Uterus (tissue), 4 donors: Measurements from ENCODE around the gene TRPV5. TPM values are rescaled to one million over a fixed set of nuclear protein-coding genes. Genes with fewer than 3 reads are reported as not detected.

Experiments used
- DNase-seq, 2 donors: peaks; one replicate each; pipeline ENCODE4 v3.0.0-alpha.2; 2019 to 2020
- H3K27ac ChIP-seq, 2 donors: fragments of 200-600 bp; sonication (generic); 1 replicate in 1 of 2; 2 replicates in 1 of 2; pipeline ENCODE4 v1.5.1; 2016 to 2018
- H3K27me3 ChIP-seq, 2 donors: fragments of 200-600 bp; sonication (generic); one replicate each; pipeline ENCODE4 v1.5.1; 2018 to 2019; ENCODE audit warnings: control low read depth in 1 of 2
- H3K36me3 ChIP-seq, 2 donors: fragments of 200-600 bp; sonication (generic); one replicate each; pipeline ENCODE4 v1.5.1; 2019; ENCODE audit warnings: control low read depth in 1 of 2
- H3K4me1 ChIP-seq, 2 donors: fragments of 200-600 bp; sonication (generic); one replicate each; pipeline ENCODE4 v1.5.1; 2018 to 2019; ENCODE audit warnings: control low read depth in 1 of 2
- H3K4me3 ChIP-seq, 2 donors: fragments of 200-600 bp; sonication (generic); 1 replicate in 1 of 2; 2 replicates in 1 of 2; pipeline ENCODE4 v1.5.1; 2018 to 2019; ENCODE audit warnings: mild to moderate bottlenecking in 1 of 2
- H3K9me3 ChIP-seq, 2 donors: fragments of 200-600 bp; sonication (generic); one replicate each; pipeline ENCODE4 v1.5.1; 2019; ENCODE audit warnings: control low read depth in 1 of 2
- CTCF ChIP-seq, 4 experiments: fragments of 200-600 bp in 2 of 4; fragments of 450-650 bp in 2 of 4; sonication (generic) in 2 of 4; IDR thresholded peaks; one replicate each; pipeline ENCODE4 v1.5.1; 2016 to 2019; ENCODE audit warnings: antibody characterized with exemption in 4 of 4, mild to moderate bottlenecking in 2 of 4, moderate library complexity in 1 of 4
- POLR2A ChIP-seq, 2 donors: fragments of 450-650 bp; IDR thresholded peaks; one replicate each; pipeline ENCODE4 v1.6.1; 2016; ENCODE audit warnings: antibody characterized with exemption in 2 of 2, mild to moderate bottlenecking in 1 of 2, moderate library complexity in 1 of 2
- intact Hi-C: fragments of 100-400 bp; cut with DNase I; formaldehyde crosslinking; loops from one replicate; pipeline ENCODE4 v1.15.1; 2023; ENCODE audit warnings: low total_unique reads
- total RNA-seq, 4 donors: library from RNA; depleted of rRNA in 3 of 4; stranded (reverse); fragments of >200 nt in 3 of 4; gene quantifications; one replicate each; pipeline versions ENCODE4 v1.1.0 to v1.2.4, GENCODE V29; 2014 to 2023
- donor health status: DM: yes; HTN: yes; CAD: no.

TRPV5 gene
- total RNA-seq, 4 donors from 2014 or later: 0.34 TPM; not detected in 3

GRCh38 chr7:142876991-142877910 is 56.3 kb downstream of the TRPV5 start:
- TF ChIP-seq CTCF (IDR thresholded peaks at IDR 0.05) (no peak), POLR2A (IDR thresholded peaks at IDR 0.05) (no peak)
- no peaks in the 10 kb centered on the region for H3K36me3 ChIP-seq
- no peaks in the 10 kb centered on the region for H3K27me3 ChIP-seq
- no peak overlapping the region for H3K4me3 ChIP-seq
- no peak for DNase-seq
- no peak overlapping the region for H3K27ac ChIP-seq
- H3K9me3 ChIP-seq: no peaks in the 10 kb centered on the region
- no peaks in the 10 kb centered on the region for H3K4me1 ChIP-seq
- intact Hi-C loops: no loop called here

GRCh38 chr7:142876236-142876960 is 57.1 kb downstream of the TRPV5 start:
- Histone ChIP-seq H3K27ac (no peak overlapping the region), H3K27me3 (no peaks in the 10 kb centered on the region), H3K9me3 (no peaks in the 10 kb centered on the region), H3K36me3 (no peaks in the 10 kb centered on the region), H3K4me1 (no peaks in the 10 kb centered on the region), H3K4me3 (no peak overlapping the region)
- no peak for TF ChIP-seq CTCF (IDR thresholded peaks at IDR 0.05)
- TF ChIP-seq POLR2A (IDR thresholded peaks at IDR 0.05): no peak
- DNase-seq: no peak
- intact Hi-C loops: no loop called here

- H3K27me3 ChIP-seq: no peaks in the 10 kb centered on the region
- intact Hi-C loops: no loop called here
- no peak for TF ChIP-seq CTCF (IDR thresholded peaks at IDR 0.05)
- TF ChIP-seq POLR2A (IDR thresholded peaks at IDR 0.05): no peak
- no peaks in the 10 kb centered on the region for H3K9me3 ChIP-seq
- no peak for DNase-seq
- no peak overlapping the region for H3K4me3 ChIP-seq
- H3K36me3 ChIP-seq: no peaks in the 10 kb centered on the region
- H3K4me1 ChIP-seq: no peaks in the 10 kb centered on the region
- H3K27ac ChIP-seq: no peak overlapping the region
Measured at GRCh38 chr7:142875456-142875855, 58.1 kb downstream of the TRPV5 start.

- Histone ChIP-seq H3K9me3 (no peaks in the 10 kb centered on the region), H3K27me3 (no peaks in the 10 kb centered on the region), H3K27ac (no peak overlapping the region), H3K4me1 (no peaks in the 10 kb centered on the region), H3K4me3 (no peak overlapping the region), H3K36me3 (no peaks in the 10 kb centered on the region)
- intact Hi-C loops: no loop called here
- DNase-seq: no peak
- TF ChIP-seq POLR2A (IDR thresholded peaks at IDR 0.05): no peak
- TF ChIP-seq CTCF (IDR thresholded peaks at IDR 0.05): no peak
Measured at GRCh38 chr7:142874837-142875236, 58.7 kb downstream of the TRPV5 start.

- Histone ChIP-seq H3K4me3 (no peak overlapping the region), H3K4me1 (no peaks in the 10 kb centered on the region), H3K9me3 (no peaks in the 10 kb centered on the region), H3K36me3 (no peaks in the 10 kb centered on the region), H3K27me3 (no peaks in the 10 kb centered on the region), H3K27ac (no peak overlapping the region)
- no peak for DNase-seq
- TF ChIP-seq CTCF (IDR thresholded peaks at IDR 0.05) (no peak), POLR2A (IDR thresholded peaks at IDR 0.05) (no peak)
- intact Hi-C loops: no loop called here
Measured at GRCh38 chr7:142874409-142874808, 59.1 kb downstream of the TRPV5 start.
